ENCODE measurements around the gene PHF14.
"Not testable (repeated sequence)": the region's sequence is repeated elsewhere in the genome, so short reads cannot be mapped to it uniquely, and the experiment has no call there.

PHF14 gene, protein sequence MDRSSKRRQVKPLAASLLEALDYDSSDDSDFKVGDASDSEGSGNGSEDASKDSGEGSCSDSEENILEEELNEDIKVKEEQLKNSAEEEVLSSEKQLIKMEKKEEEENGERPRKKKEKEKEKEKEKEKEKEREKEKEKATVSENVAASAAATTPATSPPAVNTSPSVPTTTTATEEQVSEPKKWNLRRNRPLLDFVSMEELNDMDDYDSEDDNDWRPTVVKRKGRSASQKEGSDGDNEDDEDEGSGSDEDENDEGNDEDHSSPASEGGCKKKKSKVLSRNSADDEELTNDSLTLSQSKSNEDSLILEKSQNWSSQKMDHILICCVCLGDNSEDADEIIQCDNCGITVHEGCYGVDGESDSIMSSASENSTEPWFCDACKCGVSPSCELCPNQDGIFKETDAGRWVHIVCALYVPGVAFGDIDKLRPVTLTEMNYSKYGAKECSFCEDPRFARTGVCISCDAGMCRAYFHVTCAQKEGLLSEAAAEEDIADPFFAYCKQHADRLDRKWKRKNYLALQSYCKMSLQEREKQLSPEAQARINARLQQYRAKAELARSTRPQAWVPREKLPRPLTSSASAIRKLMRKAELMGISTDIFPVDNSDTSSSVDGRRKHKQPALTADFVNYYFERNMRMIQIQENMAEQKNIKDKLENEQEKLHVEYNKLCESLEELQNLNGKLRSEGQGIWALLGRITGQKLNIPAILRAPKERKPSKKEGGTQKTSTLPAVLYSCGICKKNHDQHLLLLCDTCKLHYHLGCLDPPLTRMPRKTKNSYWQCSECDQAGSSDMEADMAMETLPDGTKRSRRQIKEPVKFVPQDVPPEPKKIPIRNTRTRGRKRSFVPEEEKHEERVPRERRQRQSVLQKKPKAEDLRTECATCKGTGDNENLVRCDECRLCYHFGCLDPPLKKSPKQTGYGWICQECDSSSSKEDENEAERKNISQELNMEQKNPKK

GRCh38 chr7:10973061-10973941 lies at the start of gene PHF14:
PHF14 (plus strand) TSS chr7:10973872; CDS start chr7:10974324, 452 bp downstream.
- peak; percentile 90 to 94 for DNase-seq (ENCODE audit: extremely low read depth in 1 of 2, low read depth in 1 of 2)

- DNase-seq (ENCODE audit: extremely low read depth in 1 of 2, low read depth in 1 of 2) = no peak
These were observed 49.3 kb upstream of the PHF14 start for GRCh38 chr7:10924370-10924769.

- DNase-seq (ENCODE audit: extremely low read depth in 1 of 2, low read depth in 1 of 2) = not testable (repeated sequence)
These were observed 45.5 kb upstream of the PHF14 start for GRCh38 chr7:10928203-10928602.

DNA sequence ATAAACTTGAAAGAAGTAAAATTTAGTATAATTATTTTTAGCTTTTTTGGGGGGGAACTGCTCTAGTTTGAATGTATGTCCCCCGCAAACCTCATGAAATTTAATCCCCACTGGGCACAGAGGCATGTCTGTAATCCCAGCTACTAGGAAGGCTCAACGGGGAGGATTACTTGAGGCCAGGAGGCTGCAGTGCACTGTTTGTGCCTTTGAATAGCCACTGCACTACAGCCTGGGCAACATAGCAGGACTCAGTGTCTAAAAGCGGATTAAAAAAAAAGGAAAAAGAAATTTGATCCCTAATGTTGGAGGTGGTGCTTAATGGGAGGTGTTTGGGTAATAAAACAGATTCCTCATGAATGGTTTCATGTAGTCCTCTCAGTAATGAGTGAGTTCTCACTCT lies 43.1 kb upstream of the PHF14 start:
- no peak for DNase-seq (ENCODE audit: extremely low read depth in 1 of 2, low read depth in 1 of 2)

DNA sequence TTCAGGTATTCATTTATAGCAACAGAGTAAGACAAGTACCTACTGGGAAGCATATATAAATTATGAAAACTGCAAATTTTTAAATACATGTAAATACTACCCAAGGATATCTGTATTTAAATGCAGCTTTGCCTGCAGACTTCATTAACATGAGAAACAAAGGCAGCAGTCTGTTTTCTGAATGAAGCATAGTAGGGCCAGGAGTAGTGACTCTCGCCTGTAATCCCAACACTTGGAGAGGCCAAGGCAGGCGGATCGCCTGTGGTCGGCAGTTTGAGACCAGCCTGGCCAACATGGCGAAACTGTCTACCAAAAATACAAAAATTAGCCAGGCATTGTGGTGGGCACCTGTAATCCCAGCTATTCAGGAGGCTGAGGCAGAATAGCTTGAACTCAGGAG lies 42.5 kb upstream of the PHF14 start:
- no peak for DNase-seq (ENCODE audit: extremely low read depth in 1 of 2, low read depth in 1 of 2)

- no peak for DNase-seq (ENCODE audit: extremely low read depth in 1 of 2, low read depth in 1 of 2)
These were observed 39.4 kb upstream of the PHF14 start for GRCh38 chr7:10934292-10934691.

DNA sequence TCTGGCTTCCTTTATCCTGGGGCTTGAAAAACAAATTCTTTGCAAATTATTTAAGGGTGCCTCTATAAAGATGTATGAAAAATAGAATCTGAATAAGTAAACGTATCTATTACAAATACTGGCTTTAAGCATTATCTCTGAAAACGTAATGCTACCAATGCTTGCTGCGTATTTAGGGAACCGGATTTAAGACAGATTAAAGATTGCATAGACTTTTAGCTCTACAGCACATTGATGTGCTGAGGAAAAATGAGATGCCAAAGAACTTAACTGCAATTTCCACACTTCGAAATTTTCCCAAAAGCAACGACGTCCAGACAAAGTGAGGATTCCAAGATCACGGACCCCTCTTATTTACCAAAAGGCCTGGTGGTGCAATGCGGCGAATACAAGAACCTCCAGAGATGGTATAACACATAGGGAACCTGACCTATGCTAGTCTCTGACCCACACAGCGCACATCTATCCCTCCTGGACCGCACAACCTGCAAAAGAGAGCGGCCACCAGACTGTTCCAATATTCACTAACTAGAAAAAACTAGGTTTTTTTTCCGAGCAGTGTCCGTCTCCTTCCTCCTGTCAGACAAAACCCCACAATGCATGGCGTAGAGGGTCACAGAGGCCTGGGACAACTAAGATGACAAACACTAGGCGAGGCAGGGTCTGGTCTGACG lies 34.3 kb upstream of the PHF14 start:
- no peak for DNase-seq (ENCODE audit: extremely low read depth in 1 of 2, low read depth in 1 of 2)

- DNase-seq (ENCODE audit: extremely low read depth in 1 of 2, low read depth in 1 of 2) = peak; percentile 74 to 77
These were observed 33.6 kb upstream of the PHF14 start for GRCh38 chr7:10939911-10940703.

GRCh38 chr7:10940704-10941355 lies 32.8 kb upstream of the PHF14 start:
- DNase-seq (ENCODE audit: extremely low read depth in 1 of 2, low read depth in 1 of 2) = no peak

GRCh38 chr7:10950494-10950893 lies 23.2 kb upstream of the PHF14 start:
- no peak for DNase-seq (ENCODE audit: extremely low read depth in 1 of 2, low read depth in 1 of 2)

- not testable (repeated sequence) for DNase-seq (ENCODE audit: extremely low read depth in 1 of 2, low read depth in 1 of 2)
These were observed 22.6 kb upstream of the PHF14 start for GRCh38 chr7:10950974-10951578.

- DNase-seq (ENCODE audit: extremely low read depth in 1 of 2, low read depth in 1 of 2) = no peak
These were observed 21.1 kb upstream of the PHF14 start for GRCh38 chr7:10952588-10952987.

GRCh38 chr7:10953078-10953750 lies 20.5 kb upstream of the PHF14 start:
- DNase-seq (ENCODE audit: extremely low read depth in 1 of 2, low read depth in 1 of 2) = not testable (repeated sequence)

GRCh38 chr7:10956528-10956927 lies 17.1 kb upstream of the PHF14 start:
- DNase-seq (ENCODE audit: extremely low read depth in 1 of 2, low read depth in 1 of 2) = no peak

GRCh38 chr7:10960242-10960641 lies 13.4 kb upstream of the PHF14 start:
- DNase-seq (ENCODE audit: extremely low read depth in 1 of 2, low read depth in 1 of 2) = not testable (repeated sequence)

GRCh38 chr7:10965016-10965415 lies 8.7 kb upstream of the PHF14 start:
- not testable (repeated sequence) for DNase-seq (ENCODE audit: extremely low read depth in 1 of 2, low read depth in 1 of 2)

GRCh38 chr7:10972174-10972573 lies 1.5 kb upstream of the PHF14 start:
- no peak for DNase-seq (ENCODE audit: extremely low read depth in 1 of 2, low read depth in 1 of 2)

All from stimulated activated CD8-positive, alpha-beta memory T cell treated with anti-CD3 and anti-CD28 coated beads, Interleukin-7, amount 100 ng/mL, for 48 hours (primary cell).